GM06990 (cell line): ENCODE measurements around the gene URB2.
A peak's percentile ranks its signal among the peaks of the same experiment; 100 is the strongest.

Experiments used
- DNase-seq: peaks from one replicate; pipeline ENCODE4 v3.0.0-alpha.2; 2011; ENCODE audit not compliant: insufficient read length; ENCODE audit errors: extremely low read depth
- H3K27me3 ChIP-seq: replicated peaks from 2 replicates; pipeline ENCODE4 v1.6.0; 2011; ENCODE audit warnings: low read length; ENCODE audit not compliant: control insufficient read depth, insufficient read depth
- H3K36me3 ChIP-seq: 2 replicates; pipeline ENCODE4 v1.5.1; 2011; ENCODE audit warnings: low read length; ENCODE audit not compliant: control insufficient read depth, insufficient read depth
- H3K4me3 ChIP-seq: replicated peaks from 2 replicates; pipeline ENCODE4 v1.5.1; 2011; ENCODE audit warnings: low read depth, mild to moderate bottlenecking, control low read depth, low read length
- CTCF ChIP-seq: IDR thresholded peaks from 2 replicates; pipeline ENCODE4 v1.5.1; 2011; ENCODE audit warnings: low read length, control low read depth, mild to moderate bottlenecking, inconsistent platforms; ENCODE audit not compliant: insufficient read depth, poor library complexity, severe bottlenecking

URB2 gene

GRCh38 chr1:229653420-229653819 lies 27.4 kb downstream of the URB2 start:
- TF ChIP-seq CTCF, result no peak

GRCh38 chr1:229655781-229656180 lies 29.7 kb downstream of the URB2 start:
- DNase-seq, result no peak
- Histone ChIP-seq H3K36me3 (peaks cover 10% of the 10 kb centered on the region), H3K27me3 (no peaks in the 10 kb centered on the region), H3K4me3 (no peak overlapping the region)
- TF ChIP-seq CTCF, result no peak

More at GRCh38 chr1:229653420-229653819, 27.4 kb downstream of the URB2 start:
- peaks cover 14% of the 10 kb centered on the region for H3K36me3 ChIP-seq
- no peaks in the 10 kb centered on the region for H3K27me3 ChIP-seq
- H3K4me3 ChIP-seq, result no peak overlapping the region
- DNase-seq, result no peak

GRCh38 chr1:229657993-229658755 lies 32.1 kb downstream of the URB2 start:
- Histone ChIP-seq H3K27me3 (no peaks in the 10 kb centered on the region), H3K4me3 (no peak overlapping the region), H3K36me3 (peaks cover 11% of the 10 kb centered on the region)
- no peak for TF ChIP-seq CTCF
- DNase-seq, result no peak

- peak; percentile 92 for TF ChIP-seq CTCF
Observed at GRCh38 chr1:229661022-229661877, 35.2 kb downstream of the URB2 start.

GRCh38 chr1:229661897-229662296 lies 35.9 kb downstream of the URB2 start:
- Histone ChIP-seq H3K4me3 (no peak overlapping the region), H3K27me3 (no peaks in the 10 kb centered on the region), H3K36me3 (peaks cover 10% of the 10 kb centered on the region)
- no peak for DNase-seq
- no peak for TF ChIP-seq CTCF

More at GRCh38 chr1:229661022-229661877, 35.2 kb downstream of the URB2 start:
- H3K4me3 ChIP-seq, result no peak overlapping the region
- no peaks in the 10 kb centered on the region for H3K27me3 ChIP-seq
- H3K36me3 ChIP-seq, result peaks cover 10% of the 10 kb centered on the region
- DNase-seq, result peak; percentile 41
